Activated naive CD4-positive, alpha-beta T cell treated with anti-CD3 and anti-CD28 coated beads, Interleukin-2, amount 50 U/mL, for 16 hours (primary cell): Measurements from ENCODE around the gene DDIAS.
"Not testable (repeated sequence)": the region's sequence is repeated elsewhere in the genome, so short reads cannot be mapped to it uniquely, and the experiment has no call there.

Experiments
- DNase-seq: peaks from one replicate; pipeline ENCODE4 v3.0.0-alpha.2; 2020

Gene DDIAS

GRCh38 chr11:82970507-82971083 lies 69.1 kb downstream of the DDIAS start:
- DNase-seq: not testable (repeated sequence)

DNA sequence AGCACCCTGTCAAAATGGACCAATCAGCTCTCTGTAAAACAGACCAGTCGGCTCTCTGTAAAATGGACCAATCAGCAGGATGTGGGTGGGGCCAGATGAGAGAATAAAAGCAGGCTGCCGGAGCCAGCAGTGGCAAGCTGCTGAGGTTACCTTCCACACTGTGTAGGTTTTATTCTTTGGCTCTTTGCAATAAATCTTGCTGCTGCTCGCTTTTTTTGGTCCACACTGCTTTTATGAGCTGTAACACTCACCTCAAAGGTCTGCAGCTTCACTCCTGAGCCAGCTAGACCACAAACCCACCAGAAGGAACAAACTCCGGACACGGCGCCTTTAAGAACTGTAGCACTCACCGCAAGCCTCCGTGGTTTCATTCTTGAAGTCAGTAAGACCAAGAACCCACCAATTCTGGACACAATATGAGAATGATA lies 70.0 kb downstream of the DDIAS start:
- DNase-seq: peak; percentile 22

GRCh38 chr11:82972103-82972502 lies 70.6 kb downstream of the DDIAS start:
- no peak for DNase-seq

- no peak for DNase-seq
Measured at GRCh38 chr11:82974135-82974534, 72.6 kb downstream of the DDIAS start.

DNA sequence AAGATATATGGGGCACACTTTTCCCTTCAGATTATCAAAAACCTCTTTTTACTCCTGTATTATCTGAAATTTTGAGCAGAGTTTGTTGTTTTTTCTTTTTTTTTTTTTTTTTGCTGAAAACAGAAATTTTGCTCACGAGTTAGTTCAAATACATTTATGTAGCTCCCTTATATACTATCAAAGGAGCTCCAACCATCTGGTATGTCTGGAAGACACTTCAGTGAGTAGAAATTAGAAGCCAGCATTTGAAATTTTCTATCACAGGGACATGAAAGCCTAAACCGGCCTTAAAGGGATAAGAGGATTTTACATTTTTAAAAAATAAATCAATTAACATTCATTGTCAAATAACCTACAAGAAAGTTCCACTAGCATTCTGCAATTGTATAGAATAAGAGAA lies 73.3 kb downstream of the DDIAS start:
- no peak for DNase-seq

GRCh38 chr11:82975882-82976281 lies 74.3 kb downstream of the DDIAS start:
- no peak for DNase-seq

- DNase-seq: no peak
Measured at GRCh38 chr11:82976786-82977185, 75.2 kb downstream of the DDIAS start.

DNA sequence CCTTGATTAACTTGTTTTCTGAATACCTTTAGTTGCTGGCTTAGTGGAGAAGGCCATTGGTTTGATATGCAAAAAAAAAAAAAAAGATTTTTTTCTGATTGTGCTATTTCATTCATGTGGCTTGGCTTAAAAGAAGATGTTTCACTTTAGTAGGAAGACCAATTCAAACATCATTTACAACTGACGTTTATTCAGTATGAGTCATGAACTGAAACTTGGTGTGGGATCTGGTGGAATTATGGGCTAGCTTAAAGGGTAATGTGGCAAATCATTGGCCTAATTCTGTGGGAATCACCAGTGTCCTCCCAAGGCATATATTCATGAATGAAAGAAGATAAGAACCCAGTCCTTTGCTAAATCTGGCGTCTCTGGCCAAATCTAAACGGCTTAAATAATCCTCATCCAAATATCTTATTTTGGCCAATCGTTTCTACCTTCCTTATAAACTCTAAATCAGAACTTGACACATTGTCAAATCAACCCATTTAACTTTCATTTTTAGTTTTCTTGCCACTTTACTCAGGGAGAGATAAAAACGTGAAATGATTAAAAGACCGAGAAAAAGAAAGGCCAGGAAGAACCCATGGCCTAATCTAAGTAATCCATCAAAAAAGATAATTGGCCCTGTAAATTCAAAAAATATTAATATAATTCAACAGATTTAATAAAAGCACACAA lies 77.0 kb downstream of the DDIAS start:
- no peak for DNase-seq

GRCh38 chr11:82979824-82980223 lies 78.3 kb downstream of the DDIAS start:
- no peak for DNase-seq

GRCh38 chr11:82980292-82980691 lies 78.8 kb downstream of the DDIAS start:
- DNase-seq: no peak

DNA sequence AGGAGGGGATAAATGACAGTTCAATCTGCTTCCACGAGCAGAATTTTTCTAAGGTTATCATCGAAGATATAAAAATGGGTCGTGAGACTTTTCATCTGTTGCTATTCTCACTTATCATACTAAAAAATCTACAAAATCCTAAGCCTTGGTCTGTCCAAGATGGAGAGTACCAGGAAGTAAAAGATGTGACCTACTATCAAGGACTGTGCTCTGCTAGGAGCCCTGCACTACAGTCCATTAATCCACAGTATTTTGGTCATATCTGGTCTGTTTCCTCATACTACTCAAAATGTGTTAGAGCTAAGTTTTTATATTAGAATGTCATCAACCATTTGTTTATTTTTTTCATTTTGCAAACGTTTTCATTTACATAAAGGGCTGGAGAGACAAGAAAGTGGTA lies 79.4 kb downstream of the DDIAS start:
- DNase-seq: no peak

DNA sequence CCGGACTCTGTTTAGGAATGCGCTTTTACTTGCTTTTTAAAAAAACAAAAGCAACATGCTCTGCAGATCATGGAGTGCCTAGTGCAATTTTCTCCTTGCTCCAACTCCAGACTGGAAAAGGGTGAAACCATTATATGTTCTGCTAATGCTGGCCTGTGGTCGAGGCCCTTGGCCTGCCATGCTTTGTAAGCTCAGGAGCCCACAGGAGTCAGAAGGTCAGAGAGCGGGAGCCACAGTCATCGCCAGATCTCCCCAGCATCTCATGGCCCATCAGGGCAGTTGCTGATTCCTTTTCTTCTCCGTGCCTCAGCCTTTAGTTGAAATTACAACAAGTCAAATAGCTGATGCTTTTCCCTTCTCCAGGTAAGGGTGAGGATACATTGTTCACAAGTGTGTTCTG lies 80.3 kb downstream of the DDIAS start:
- DNase-seq: no peak
